Liver (tissue), 9 donors: ENCODE measurements around the gene GPAT3. TPM values are rescaled to one million over a fixed set of nuclear protein-coding genes. Genes with fewer than 3 reads are reported as not detected.

Experiments
- DNase-seq: peaks from one replicate; pipeline ENCODE4 v3.0.0-alpha.2; 2017; ENCODE audit warnings: low spot score
- H3K27ac ChIP-seq, 2 donors: one replicate each; pipeline ENCODE4 v1.7.0; 2013; ENCODE audit warnings: inconsistent platforms in 2 of 2, low read length in 2 of 2, control low read depth in 1 of 2, low read depth in 1 of 2, mild to moderate bottlenecking in 1 of 2
- H3K27me3 ChIP-seq, 4 donors: one replicate each; pipeline versions ENCODE4 v1.6.1 to v1.7.0; 2013; ENCODE audit warnings: low read length in 3 of 4, inconsistent platforms in 1 of 4, mild to moderate bottlenecking in 1 of 4, moderate library complexity in 1 of 4; ENCODE audit not compliant: control insufficient read depth in 4 of 4, insufficient read depth in 4 of 4
- H3K36me3 ChIP-seq, 4 donors: one replicate each; pipeline versions ENCODE4 v1.6.1 to v1.7.0; 2013; ENCODE audit warnings: low read length in 3 of 4, mild to moderate bottlenecking in 3 of 4, low read depth in 1 of 4, moderate library complexity in 1 of 4; ENCODE audit not compliant: control insufficient read depth in 4 of 4, insufficient read depth in 3 of 4
- H3K4me1 ChIP-seq, 4 donors: one replicate each; pipeline versions ENCODE4 v1.6.1 to v1.7.0; 2013; ENCODE audit warnings: low read length in 3 of 4, mild to moderate bottlenecking in 3 of 4, moderate library complexity in 1 of 4; ENCODE audit not compliant: control insufficient read depth in 4 of 4, insufficient read depth in 4 of 4
- H3K4me3 ChIP-seq, 3 donors: one replicate each; pipeline versions ENCODE4 v1.6.1 to v1.7.0; 2013; ENCODE audit warnings: low read length in 3 of 3, control low read depth in 1 of 3, low read depth in 1 of 3, mild to moderate bottlenecking in 1 of 3
- H3K9ac ChIP-seq, 2 donors: one replicate each; pipeline ENCODE4 v1.7.0; 2013; ENCODE audit warnings: low read length in 2 of 2, mild to moderate bottlenecking in 2 of 2, moderate library complexity in 2 of 2, control low read depth in 1 of 2, low read depth in 1 of 2
- H3K9me3 ChIP-seq, 4 donors: one replicate each; pipeline versions ENCODE4 v1.6.1 to v1.7.0; 2013; ENCODE audit warnings: low read length in 3 of 4; ENCODE audit not compliant: control insufficient read depth in 4 of 4
- ATF3 ChIP-seq: IDR thresholded peaks from 2 replicates; pipeline ENCODE4 v1.6.1; 2016; ENCODE audit warnings: antibody characterized with exemption
- CTCF ChIP-seq: fragments of 150-350 bp; IDR thresholded peaks from 2 replicates; pipeline ENCODE4 v1.5.1; 2017; ENCODE audit warnings: improper control_type of control experiment, low read depth, low read length; ENCODE audit not compliant: missing input control
- EGR1 ChIP-seq, 2 donors: IDR thresholded peaks; 2 replicates each; pipeline ENCODE4 v1.6.1; 2016 to 2018; ENCODE audit warnings: antibody characterized with exemption in 2 of 2, low read depth in 2 of 2
- FOXA2 ChIP-seq: IDR thresholded peaks from 2 replicates; pipeline ENCODE4 v1.6.1; 2016; ENCODE audit warnings: antibody characterized with exemption
- GABPA ChIP-seq, 2 donors: IDR thresholded peaks in 1 of 2; conservative IDR thresholded peaks in 1 of 2; 2 replicates each; pipeline ENCODE4 v1.6.1; 2016; ENCODE audit warnings: antibody characterized with exemption in 2 of 2, mild to moderate bottlenecking in 1 of 2, moderate library complexity in 1 of 2
- HNF4A ChIP-seq, 2 donors: conservative IDR thresholded peaks; 2 replicates each; pipeline ENCODE4 v1.6.1; 2016; ENCODE audit warnings: antibody characterized with exemption in 2 of 2, mild to moderate bottlenecking in 2 of 2
- JUND ChIP-seq, 2 donors: IDR thresholded peaks; 2 replicates each; pipeline ENCODE4 v1.6.1; 2016; ENCODE audit warnings: antibody characterized with exemption in 2 of 2
- NR2F2 ChIP-seq: IDR thresholded peaks from 2 replicates; pipeline ENCODE4 v1.6.1; 2016; ENCODE audit warnings: antibody characterized with exemption
- RAD21 ChIP-seq, 2 donors: IDR thresholded peaks; 2 replicates each; pipeline ENCODE4 v1.6.1; 2016; ENCODE audit warnings: antibody characterized with exemption in 2 of 2, mild to moderate bottlenecking in 2 of 2
- RXRA ChIP-seq, 2 donors: IDR thresholded peaks; 2 replicates each; pipeline ENCODE4 v1.6.1; 2017 to 2018; ENCODE audit warnings: antibody characterized with exemption in 2 of 2, mild to moderate bottlenecking in 1 of 2
- SP1 ChIP-seq: IDR thresholded peaks from 2 replicates; pipeline ENCODE4 v1.6.1; 2018; ENCODE audit warnings: antibody characterized with exemption, mild to moderate bottlenecking
- TAF1 ChIP-seq: conservative IDR thresholded peaks from 2 replicates; pipeline ENCODE4 v1.6.1; 2016; ENCODE audit warnings: antibody characterized with exemption, mild to moderate bottlenecking
- YY1 ChIP-seq: IDR thresholded peaks from 2 replicates; pipeline ENCODE4 v1.6.1; 2016; ENCODE audit warnings: antibody characterized with exemption, mild to moderate bottlenecking
- WGBS: extraction: QIAGEN DNeasy Blood & Tissue Kit; methylation state at CpG from one replicate; pipeline ENCODE4 v1.1.7; 2013; 5-methylcytosine and 5-hydroxymethylcytosine counted together
- polyA plus RNA-seq, 2 donors: library from polyadenylated mRNA; stranded (reverse) in 1 of 2; unstranded in 1 of 2; fragments of 200-250 nt in 1 of 2; fragments of >200 nt in 1 of 2; fragmentation: Nextera tagmentation in 1 of 2; extraction: Ambion mirVana in 1 of 2; gene quantifications; one replicate each; pipeline versions ENCODE4 v1.2.1 to v1.2.3, GENCODE V29; 2013 to 2015
- total RNA-seq, 2 donors: library from RNA; depleted of rRNA; stranded (reverse); fragments of >200 nt; gene quantifications; one replicate each; pipeline ENCODE4 v1.2.3, GENCODE V29; 2014
- TF ChIP-seq, protein P1 (sequence below): IDR thresholded peaks from 2 replicates; pipeline ENCODE4 v1.6.1; 2016; ENCODE audit warnings: antibody characterized with exemption
- TF ChIP-seq, protein P2 (sequence below): IDR thresholded peaks from 2 replicates; pipeline ENCODE4 v1.6.1; 2016; ENCODE audit warnings: antibody characterized with exemption
- TF ChIP-seq, protein P3 (sequence below): IDR thresholded peaks from 2 replicates; pipeline ENCODE4 v1.6.1; 2016; ENCODE audit warnings: antibody characterized with exemption, mild to moderate bottlenecking
- donor health status: healthy.
- donor health status: healthy.
- donor health status: healthy.
- donor health status: healthy.
- donor health status: healthy.

GPAT3 gene
- total and polyA plus RNA-seq, 4 donors = 1.8 to 6.2 (median 4.5) TPM

DNA sequence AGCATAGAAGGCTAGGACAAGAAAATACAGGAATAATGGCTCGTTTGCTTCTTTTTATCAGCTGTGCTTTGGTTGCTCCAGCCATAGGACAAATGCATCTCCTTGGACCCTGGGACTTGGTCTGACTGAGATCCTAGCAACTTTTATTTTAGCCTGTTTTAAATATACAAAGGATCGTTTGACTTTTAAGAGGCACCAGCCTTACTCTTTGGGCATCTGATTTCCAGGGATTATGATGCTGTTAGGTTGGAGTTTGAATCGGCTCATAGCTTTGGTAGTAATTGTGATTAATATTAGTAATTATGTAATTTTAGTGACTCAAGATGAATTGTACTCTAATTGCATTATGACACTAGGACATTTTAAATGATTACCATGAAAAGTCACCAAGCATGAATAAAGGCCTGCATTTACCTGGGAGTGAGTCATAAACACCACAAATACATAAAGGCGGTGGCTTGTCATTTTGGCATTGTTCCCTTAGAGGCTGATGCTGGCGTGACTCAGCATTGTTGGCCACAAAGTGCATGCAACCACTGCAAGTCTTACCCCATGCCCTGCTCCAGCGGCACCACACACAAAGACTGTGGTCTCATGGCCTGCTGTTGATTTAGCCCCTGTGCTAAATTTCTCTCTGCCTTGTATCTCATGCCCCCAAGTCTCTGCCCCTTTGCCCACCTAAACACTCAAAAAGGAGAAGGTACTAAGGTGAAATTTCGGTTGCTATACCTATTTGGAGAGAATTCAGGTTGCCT, 12.4 kb downstream of the GPAT3 start:
- Histone ChIP-seq H3K9ac (no peak overlapping the region), H3K36me3 (no peaks in the 10 kb centered on the region), H3K27me3 (no peaks in the 10 kb centered on the region), H3K4me3 (no peak overlapping the region), H3K9me3 (no peaks in the 10 kb centered on the region), H3K27ac (no peak overlapping the region), H3K4me1 (peaks cover 0 to 10% (median 4%) of the 10 kb centered on the region in 4 donors)
- no peak for TF ChIP-seq SP1
- TF ChIP-seq CTCF = no peak
- TF ChIP-seq, protein P1, sequence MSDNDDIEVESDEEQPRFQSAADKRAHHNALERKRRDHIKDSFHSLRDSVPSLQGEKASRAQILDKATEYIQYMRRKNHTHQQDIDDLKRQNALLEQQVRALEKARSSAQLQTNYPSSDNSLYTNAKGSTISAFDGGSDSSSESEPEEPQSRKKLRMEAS = peak; percentile 25
- no peak for TF ChIP-seq EGR1 (IDR thresholded peaks at IDR 0.05; ENCODE audit: low read depth in 2 of 2)
- TF ChIP-seq, protein P2, sequence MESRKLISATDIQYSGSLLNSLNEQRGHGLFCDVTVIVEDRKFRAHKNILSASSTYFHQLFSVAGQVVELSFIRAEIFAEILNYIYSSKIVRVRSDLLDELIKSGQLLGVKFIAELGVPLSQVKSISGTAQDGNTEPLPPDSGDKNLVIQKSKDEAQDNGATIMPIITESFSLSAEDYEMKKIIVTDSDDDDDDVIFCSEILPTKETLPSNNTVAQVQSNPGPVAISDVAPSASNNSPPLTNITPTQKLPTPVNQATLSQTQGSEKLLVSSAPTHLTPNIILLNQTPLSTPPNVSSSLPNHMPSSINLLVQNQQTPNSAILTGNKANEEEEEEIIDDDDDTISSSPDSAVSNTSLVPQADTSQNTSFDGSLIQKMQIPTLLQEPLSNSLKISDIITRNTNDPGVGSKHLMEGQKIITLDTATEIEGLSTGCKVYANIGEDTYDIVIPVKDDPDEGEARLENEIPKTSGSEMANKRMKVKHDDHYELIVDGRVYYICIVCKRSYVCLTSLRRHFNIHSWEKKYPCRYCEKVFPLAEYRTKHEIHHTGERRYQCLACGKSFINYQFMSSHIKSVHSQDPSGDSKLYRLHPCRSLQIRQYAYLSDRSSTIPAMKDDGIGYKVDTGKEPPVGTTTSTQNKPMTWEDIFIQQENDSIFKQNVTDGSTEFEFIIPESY = no peak
- TF ChIP-seq RXRA (IDR thresholded peaks at IDR 0.05) = peak in 1 of 2 donors; percentile 37
- TF ChIP-seq GABPA (IDR thresholded peaks at IDR 0.05 in 1 of 2, conservative IDR thresholded peaks at IDR 0.05 in 1 of 2) = no peak
- peak; percentile 9 to 31 for TF ChIP-seq HNF4A (conservative IDR thresholded peaks at IDR 0.05)
- TF ChIP-seq ATF3 = peak; percentile 67
- no peak for TF ChIP-seq YY1
- no peak for TF ChIP-seq NR2F2
- no peak for TF ChIP-seq RAD21 (IDR thresholded peaks at IDR 0.05)
- TF ChIP-seq JUND (IDR thresholded peaks at IDR 0.05) = peak; percentile 70 to 91
- TF ChIP-seq FOXA2 = peak; percentile 23
- no peak for TF ChIP-seq TAF1
- TF ChIP-seq, protein P3, sequence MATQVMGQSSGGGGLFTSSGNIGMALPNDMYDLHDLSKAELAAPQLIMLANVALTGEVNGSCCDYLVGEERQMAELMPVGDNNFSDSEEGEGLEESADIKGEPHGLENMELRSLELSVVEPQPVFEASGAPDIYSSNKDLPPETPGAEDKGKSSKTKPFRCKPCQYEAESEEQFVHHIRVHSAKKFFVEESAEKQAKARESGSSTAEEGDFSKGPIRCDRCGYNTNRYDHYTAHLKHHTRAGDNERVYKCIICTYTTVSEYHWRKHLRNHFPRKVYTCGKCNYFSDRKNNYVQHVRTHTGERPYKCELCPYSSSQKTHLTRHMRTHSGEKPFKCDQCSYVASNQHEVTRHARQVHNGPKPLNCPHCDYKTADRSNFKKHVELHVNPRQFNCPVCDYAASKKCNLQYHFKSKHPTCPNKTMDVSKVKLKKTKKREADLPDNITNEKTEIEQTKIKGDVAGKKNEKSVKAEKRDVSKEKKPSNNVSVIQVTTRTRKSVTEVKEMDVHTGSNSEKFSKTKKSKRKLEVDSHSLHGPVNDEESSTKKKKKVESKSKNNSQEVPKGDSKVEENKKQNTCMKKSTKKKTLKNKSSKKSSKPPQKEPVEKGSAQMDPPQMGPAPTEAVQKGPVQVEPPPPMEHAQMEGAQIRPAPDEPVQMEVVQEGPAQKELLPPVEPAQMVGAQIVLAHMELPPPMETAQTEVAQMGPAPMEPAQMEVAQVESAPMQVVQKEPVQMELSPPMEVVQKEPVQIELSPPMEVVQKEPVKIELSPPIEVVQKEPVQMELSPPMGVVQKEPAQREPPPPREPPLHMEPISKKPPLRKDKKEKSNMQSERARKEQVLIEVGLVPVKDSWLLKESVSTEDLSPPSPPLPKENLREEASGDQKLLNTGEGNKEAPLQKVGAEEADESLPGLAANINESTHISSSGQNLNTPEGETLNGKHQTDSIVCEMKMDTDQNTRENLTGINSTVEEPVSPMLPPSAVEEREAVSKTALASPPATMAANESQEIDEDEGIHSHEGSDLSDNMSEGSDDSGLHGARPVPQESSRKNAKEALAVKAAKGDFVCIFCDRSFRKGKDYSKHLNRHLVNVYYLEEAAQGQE = no peak
- WGBS = 67% methylated on average over 7 of the region's 7 CpGs
- DNase-seq = no peak
